OCI-LY7 (cell line): ENCODE data around the gene SYNPO. TPM values are rescaled to one million over a fixed set of nuclear protein-coding genes. Genes with fewer than 3 reads are reported as not detected.

Experiments used
- BruUV-seq: library from RNA; stranded (reverse); fragments of 400-500 nt; replicated peaks from 2 replicates; lab custom pipeline; 2021; lab: Mats Ljungman, UMichigan
- CTCF ChIA-PET: fragments of 300-600 bp; sonication (Branson Sonifier 250); formaldehyde crosslinking; loops from one replicate; lab custom pipeline; 2022; ENCODE audit warnings: antibody characterized with exemption; ENCODE audit not compliant: unreplicated experiment; lab: Charles Lee
- POLR2A ChIA-PET: fragments of 300-600 bp; sonication (Branson Sonifier 250); formaldehyde crosslinking; loops from one replicate; lab custom pipeline; 2022; ENCODE audit warnings: antibody characterized with exemption; lab: Charles Lee
- DNase-seq: peaks from one replicate; pipeline ENCODE4 v3.0.0-alpha.2; 2015; ENCODE audit warnings: low spot score
- H2AFZ ChIP-seq: fragments of 200-600 bp; sonication (generic), shearing (Covaris generic); 2 replicates; pipeline ENCODE4 v1.6.1; 2014; ENCODE audit warnings: mild to moderate bottlenecking, antibody characterized with exemption, low read length, moderate library complexity
- H3K27ac ChIP-seq: fragments of 200-600 bp; sonication (generic); 2 replicates; pipeline ENCODE4 v1.5.1; 2014; ENCODE audit warnings: mixed run types, low read depth, mild to moderate bottlenecking, moderate library complexity, low read length, inconsistent platforms; ENCODE audit not compliant: poor library complexity, severe bottlenecking
- H3K36me3 ChIP-seq: fragments of 200-600 bp; sonication (generic); 2 replicates; pipeline ENCODE4 v1.6.1; 2014; ENCODE audit warnings: mild to moderate bottlenecking, antibody characterized with exemption, low read length, moderate library complexity, mixed read lengths; ENCODE audit not compliant: insufficient read depth
- H3K4me1 ChIP-seq: fragments of 200-600 bp; sonication (generic); 2 replicates; pipeline ENCODE4 v1.5.1; 2014; ENCODE audit warnings: mild to moderate bottlenecking, low read length; ENCODE audit not compliant: insufficient read depth, poor library complexity, severe bottlenecking
- H3K4me2 ChIP-seq: fragments of 200-600 bp; sonication (generic); 2 replicates; pipeline ENCODE4 v1.6.1; 2014; ENCODE audit warnings: mild to moderate bottlenecking, low read length
- H3K4me3 ChIP-seq: fragments of 200-600 bp; sonication (generic); 2 replicates; pipeline ENCODE4 v1.5.1; 2014; ENCODE audit warnings: mild to moderate bottlenecking, low read depth, low read length; ENCODE audit not compliant: poor library complexity, severe bottlenecking
- H3K79me2 ChIP-seq: fragments of 200-600 bp; sonication (generic); 2 replicates; pipeline ENCODE4 v1.6.1; 2016; ENCODE audit warnings: low read depth, mild to moderate bottlenecking, low read length, moderate library complexity, mixed read lengths; ENCODE audit not compliant: insufficient read depth
- H3K9me2 ChIP-seq: fragments of 200-600 bp; sonication (generic); 2 replicates; pipeline ENCODE4 v1.6.1; 2016; ENCODE audit warnings: mild to moderate bottlenecking, low read length, mixed read lengths; ENCODE audit not compliant: insufficient read depth
- H3K9me3 ChIP-seq: fragments of 200-600 bp; sonication (generic); 2 replicates; pipeline ENCODE4 v1.6.1; 2014; ENCODE audit warnings: mild to moderate bottlenecking, mixed run types, low read length, mixed read lengths
- H4K20me1 ChIP-seq: fragments of 200-600 bp; sonication (generic); 2 replicates; pipeline ENCODE4 v1.6.1; 2014; ENCODE audit warnings: mild to moderate bottlenecking, antibody characterized with exemption, low read length, moderate library complexity, mixed read lengths; ENCODE audit not compliant: insufficient read depth
- EZH2phosphoT487 ChIP-seq: fragments of 200-600 bp; sonication (generic); IDR thresholded peaks from 2 replicates; pipeline ENCODE4 v1.6.1; 2018; ENCODE audit warnings: low read depth, borderline replicate concordance, mild to moderate bottlenecking, mixed run types, antibody characterized with exemption, low read length, moderate library complexity, mixed read lengths
- intact Hi-C: fragments of 100-400 bp; cut with micrococcal nuclease; formaldehyde crosslinking; loops from one replicate; pipeline ENCODE4 v1.10.0; 2022; ENCODE audit not compliant: unreplicated experiment
- total RNA-seq, 2 experiments: library from RNA; depleted of rRNA in 1 of 2; stranded (reverse); fragments of >200 nt in 1 of 2; shearing (Covaris generic) in 1 of 2; gene quantifications; 2 replicates each; pipeline ENCODE4 v1.2.3, GENCODE V29; 2014 to 2022
- TF ChIP-seq, protein P1 (sequence below): fragments of 200-600 bp; sonication (generic); conservative IDR thresholded peaks from 2 replicates; pipeline ENCODE4 v1.5.1; 2014; ENCODE audit warnings: mild to moderate bottlenecking, antibody characterized with exemption, low read length, moderate library complexity, mixed read lengths

Gene SYNPO
- total RNA-seq, 2 experiments from 2014 or later = 0.08 TPM; not detected in 1

- Histone ChIP-seq H3K4me2 (no peak overlapping the region), H3K27ac (no peak overlapping the region), H4K20me1 (no peaks in the 10 kb centered on the region), H3K9me3 (no peaks in the 10 kb centered on the region), H2AFZ (no peak overlapping the region), H3K36me3 (no peaks in the 10 kb centered on the region), H3K79me2 (no peaks in the 10 kb centered on the region), H3K4me3 (no peak overlapping the region), H3K9me2 (no peaks in the 10 kb centered on the region), H3K4me1 (peaks cover 12% of the 10 kb centered on the region)
- ChIA-PET POLR2A (interaction anchor here (0.6 kb wide), 1 partner anchor 115 kb away, joined by 8 read pairs; no protein-coding TSS in a partner anchor), CTCF (no interaction called here)
- intact Hi-C loops = no loop called here
- DNase-seq = no peak
- BruUV-seq = no TSS peak
- TF ChIP-seq EZH2phosphoT487 = no peak
- TF ChIP-seq, protein P1, sequence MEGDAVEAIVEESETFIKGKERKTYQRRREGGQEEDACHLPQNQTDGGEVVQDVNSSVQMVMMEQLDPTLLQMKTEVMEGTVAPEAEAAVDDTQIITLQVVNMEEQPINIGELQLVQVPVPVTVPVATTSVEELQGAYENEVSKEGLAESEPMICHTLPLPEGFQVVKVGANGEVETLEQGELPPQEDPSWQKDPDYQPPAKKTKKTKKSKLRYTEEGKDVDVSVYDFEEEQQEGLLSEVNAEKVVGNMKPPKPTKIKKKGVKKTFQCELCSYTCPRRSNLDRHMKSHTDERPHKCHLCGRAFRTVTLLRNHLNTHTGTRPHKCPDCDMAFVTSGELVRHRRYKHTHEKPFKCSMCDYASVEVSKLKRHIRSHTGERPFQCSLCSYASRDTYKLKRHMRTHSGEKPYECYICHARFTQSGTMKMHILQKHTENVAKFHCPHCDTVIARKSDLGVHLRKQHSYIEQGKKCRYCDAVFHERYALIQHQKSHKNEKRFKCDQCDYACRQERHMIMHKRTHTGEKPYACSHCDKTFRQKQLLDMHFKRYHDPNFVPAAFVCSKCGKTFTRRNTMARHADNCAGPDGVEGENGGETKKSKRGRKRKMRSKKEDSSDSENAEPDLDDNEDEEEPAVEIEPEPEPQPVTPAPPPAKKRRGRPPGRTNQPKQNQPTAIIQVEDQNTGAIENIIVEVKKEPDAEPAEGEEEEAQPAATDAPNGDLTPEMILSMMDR = no peak
Measured at GRCh38 chr5:150623152-150623877, 17.1 kb upstream of the SYNPO start.

- Histone ChIP-seq H3K36me3 (no peaks in the 10 kb centered on the region), H3K9me3 (no peaks in the 10 kb centered on the region), H3K4me2 (no peak overlapping the region), H3K27ac (no peak overlapping the region), H3K4me3 (no peak overlapping the region), H2AFZ (no peak overlapping the region), H3K79me2 (no peaks in the 10 kb centered on the region), H4K20me1 (no peaks in the 10 kb centered on the region), H3K9me2 (no peaks in the 10 kb centered on the region), H3K4me1 (peaks cover 12% of the 10 kb centered on the region)
- no TSS peak for BruUV-seq
- no peak for TF ChIP-seq EZH2phosphoT487
- TF ChIP-seq, protein P1 = no peak
- ChIA-PET POLR2A (no interaction called here), CTCF (no interaction called here)
- no peak for DNase-seq
- intact Hi-C loops = no loop called here
Measured at GRCh38 chr5:150623878-150624216, 16.6 kb upstream of the SYNPO start.

DNA sequence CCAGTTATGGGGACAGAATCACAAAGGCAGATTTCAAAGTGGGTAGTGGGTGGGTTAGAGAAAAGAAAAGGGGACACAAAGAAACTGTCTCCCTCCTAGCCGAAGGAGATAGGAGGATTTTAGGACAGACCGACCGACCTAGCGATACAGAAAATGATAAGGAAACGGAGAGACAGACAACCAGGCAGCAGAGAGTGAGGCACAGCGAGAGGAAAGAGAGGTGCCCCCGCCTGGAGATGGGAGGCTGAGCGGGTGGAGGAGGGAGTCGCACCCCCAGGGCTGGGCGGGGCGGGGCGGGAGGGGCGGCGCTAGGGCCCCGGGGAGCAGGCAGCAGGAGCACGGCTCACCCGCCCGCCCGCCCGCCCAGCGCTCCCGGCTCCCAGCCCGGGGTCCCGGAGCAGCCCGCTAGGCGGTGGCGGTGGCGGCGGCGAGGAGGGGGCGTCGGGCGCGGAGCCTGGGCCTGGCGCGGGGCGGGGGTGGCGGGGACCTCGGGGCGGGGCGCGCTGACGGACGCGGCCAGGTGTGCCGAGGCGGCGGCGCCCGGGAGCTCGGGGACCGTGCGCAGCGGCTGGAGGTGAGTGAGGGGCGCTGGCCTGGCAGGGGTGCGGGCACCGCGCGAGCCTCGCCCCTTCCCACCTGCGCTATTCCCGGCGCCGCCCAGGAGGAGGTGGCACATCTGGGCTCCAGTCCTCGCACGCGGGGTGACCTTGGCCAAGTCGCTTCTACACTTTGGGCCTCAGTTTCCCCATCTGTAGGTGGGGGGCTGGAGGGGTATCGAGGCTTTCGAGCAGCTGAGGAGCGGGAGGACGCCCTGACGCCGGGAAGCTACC lies 15.9 kb upstream of the SYNPO start:
- Histone ChIP-seq H3K4me2 (peak overlapping the region; percentile 49), H3K27ac (no peak overlapping the region), H3K36me3 (no peaks in the 10 kb centered on the region), H3K9me3 (no peaks in the 10 kb centered on the region), H4K20me1 (no peaks in the 10 kb centered on the region), H3K4me3 (no peak overlapping the region), H2AFZ (no peak overlapping the region), H3K79me2 (no peaks in the 10 kb centered on the region), H3K9me2 (no peaks in the 10 kb centered on the region), H3K4me1 (peaks cover 12% of the 10 kb centered on the region)
- ChIA-PET POLR2A (no interaction called here), CTCF (no interaction called here)
- DNase-seq = no peak
- BruUV-seq = no TSS peak
- TF ChIP-seq EZH2phosphoT487 = no peak
- TF ChIP-seq, protein P1 = no peak
- intact Hi-C loops = no loop called here
